GM23248 (cell line): ENCODE results near the gene TSPAN16.

ENCODE experiments used
- EZH2 ChIP-seq: fragments of 200-600 bp; sonication (generic); IDR thresholded peaks from 2 replicates; pipeline ENCODE4 v1.6.1; 2018; ENCODE audit warnings: antibody characterized with exemption, mild to moderate bottlenecking; ENCODE audit not compliant: insufficient read depth, poor library complexity, severe bottlenecking
- EZH2phosphoT487 ChIP-seq: fragments of 200-600 bp; sonication (generic); IDR thresholded peaks from 2 replicates; pipeline ENCODE4 v1.6.1; 2018; ENCODE audit warnings: antibody characterized with exemption, moderate library complexity, mild to moderate bottlenecking, low read depth; ENCODE audit not compliant: insufficient read depth

DNA sequence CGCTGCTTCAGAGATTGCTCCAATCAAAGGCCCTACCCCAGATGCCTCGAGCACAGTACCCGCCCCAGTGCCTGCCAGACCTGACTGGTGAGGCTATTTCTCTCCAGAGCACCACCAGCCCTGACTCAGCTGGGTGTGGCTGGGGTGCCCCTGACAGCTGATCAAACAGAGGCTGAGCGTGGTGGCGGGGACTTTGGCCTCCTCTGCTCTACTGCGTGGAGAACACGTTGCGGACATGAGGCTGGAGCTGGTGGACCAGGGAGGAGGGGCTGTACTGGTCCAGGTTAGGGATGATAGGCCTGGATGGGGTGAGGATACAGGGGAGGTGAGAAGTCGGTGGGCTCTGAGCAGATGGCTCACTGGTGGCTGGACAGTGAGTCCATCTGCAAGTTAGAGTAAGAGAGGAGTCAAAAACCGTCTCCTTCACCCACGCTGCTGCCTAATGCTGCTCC, 30.1 kb upstream of the TSPAN16 start:
- no peak for TF ChIP-seq EZH2phosphoT487
- no peak for TF ChIP-seq EZH2
